CD4-positive, alpha-beta T cell (primary cell): Measurements from ENCODE around the gene SRGAP1. TPM values are rescaled to one million over a fixed set of nuclear protein-coding genes. Genes with fewer than 3 reads are reported as not detected.

ENCODE experiments used
- ATAC-seq: fragments of 200-7000 bp; cut with Tn5 transposase; one replicate; pipeline ENCODE4 v1.10.0; 2022; ENCODE audit warnings: mild to moderate bottlenecking; ENCODE audit not compliant: poor library complexity
- CTCF ChIA-PET: fragments of 350-600 bp; sonication (Branson Sonifier 250); formaldehyde crosslinking; loops from one replicate; lab custom pipeline; 2021; ENCODE audit warnings: antibody characterized with exemption, inconsistent platforms; lab: Charles Lee
- POLR2A ChIA-PET: fragments of 350-600 bp; sonication (Branson Sonifier 250); formaldehyde crosslinking; loops from one replicate; lab custom pipeline; 2021; ENCODE audit warnings: antibody characterized with exemption, inconsistent platforms; lab: Charles Lee
- DNase-seq, 14 experiments: peaks; one replicate each; pipeline ENCODE4 v3.0.0-alpha.2; 2013 to 2020; ENCODE audit warnings: mixed read lengths in 2 of 14
- H3K27ac ChIP-seq, 2 donors: one replicate each; pipeline versions ENCODE4 v1.5.1 to v1.7.0; 2013; ENCODE audit warnings: low read length in 2 of 2, low read depth in 1 of 2, mild to moderate bottlenecking in 1 of 2
- H3K27me3 ChIP-seq, 2 experiments: 1 replicate in 1 of 2; 2 replicates in 1 of 2; pipeline versions ENCODE4 v1.6.1 to v1.7.0; 2013; ENCODE audit warnings: low read length in 2 of 2, control low read depth in 1 of 2, mild to moderate bottlenecking in 1 of 2, moderate library complexity in 1 of 2; ENCODE audit not compliant: insufficient read depth in 2 of 2, control insufficient read depth in 1 of 2
- H3K36me3 ChIP-seq: one replicate; pipeline ENCODE4 v1.6.1; 2013; ENCODE audit warnings: low read length, control low read depth; ENCODE audit not compliant: insufficient read depth
- H3K4me1 ChIP-seq: one replicate; pipeline ENCODE4 v1.6.1; 2013; ENCODE audit warnings: low read length, control low read depth; ENCODE audit not compliant: insufficient read depth
- H3K4me3 ChIP-seq: one replicate; pipeline ENCODE4 v1.5.1; 2013; ENCODE audit warnings: mild to moderate bottlenecking, low read length, moderate library complexity
- H3K9me3 ChIP-seq, 2 experiments: 1 replicate in 1 of 2; 2 replicates in 1 of 2; pipeline versions ENCODE4 v1.6.1 to v1.7.0; 2013; ENCODE audit warnings: low read length in 2 of 2, mild to moderate bottlenecking in 2 of 2, control low read depth in 1 of 2, moderate library complexity in 1 of 2; ENCODE audit not compliant: control insufficient read depth in 1 of 2, insufficient read depth in 1 of 2
- H3K27ac Mint-ChIP-seq: one replicate; pipeline ENCODE4 v1.8.0; 2020; ENCODE audit warnings: mixed read lengths
- H3K27me3 Mint-ChIP-seq: one replicate; pipeline ENCODE4 v1.8.0; 2021; ENCODE audit warnings: mixed read lengths
- H3K36me3 Mint-ChIP-seq: one replicate; pipeline ENCODE4 v1.8.0; 2021; ENCODE audit warnings: low read depth, mixed read lengths
- H3K4me1 Mint-ChIP-seq: one replicate; pipeline ENCODE4 v1.8.0; 2021; ENCODE audit warnings: low read depth, mixed read lengths
- H3K4me3 Mint-ChIP-seq: one replicate; pipeline ENCODE4 v1.8.0; 2020; ENCODE audit warnings: mild to moderate bottlenecking, mixed read lengths
- H3K9me3 Mint-ChIP-seq: one replicate; pipeline ENCODE4 v1.8.0; 2020; ENCODE audit warnings: mixed read lengths
- CTCF ChIP-seq: fragments of 200-600 bp; IDR thresholded peaks from one replicate; pipeline ENCODE4 v1.8.0; 2022; ENCODE audit warnings: antibody characterized with exemption, mild to moderate bottlenecking
- intact Hi-C, 2 experiments: fragments of 100-400 bp; cut with DNase I in 1 of 2; cut with micrococcal nuclease in 1 of 2; formaldehyde crosslinking; loops; one replicate each; pipeline versions ENCODE4 v1.15.1 to v1.9.0; 2023 to 2025; cut with DNase I, micrococcal nuclease
- total RNA-seq, 174 experiments: library from RNA in 2 of 174; stranded (reverse) in 2 of 174; gene quantifications; one replicate each; pipeline ENCODE4 v1.2.3 and lab custom pipeline; 2021 to 2026

SRGAP1 gene
- total RNA-seq, 2 experiments from 2014 or later: 0.03 TPM; not detected in 1

- Histone ChIP-seq H3K27me3 (peaks cover 7 to 13% of the 10 kb centered on the region in 2 experiments), H3K9me3 (no peaks in the 10 kb centered on the region), H3K4me3 (no peak overlapping the region), H3K27ac (no peak overlapping the region), H3K36me3 (no peaks in the 10 kb centered on the region), H3K4me1 (peaks cover 4% of the 10 kb centered on the region)
- CTCF ChIA-PET: no interaction called here
- DNase-seq (no peak), ATAC-seq (no peak)
- no peak for TF ChIP-seq CTCF
- H3K4me1 Mint-ChIP-seq: peaks cover 4% of the 10 kb centered on the region
- H3K36me3 Mint-ChIP-seq: no peaks in the 10 kb centered on the region
- H3K4me3 Mint-ChIP-seq: no peak overlapping the region
- no peaks in the 10 kb centered on the region for H3K9me3 Mint-ChIP-seq
- H3K27ac Mint-ChIP-seq: no peak overlapping the region
- intact Hi-C loops: no loop called here
- peaks cover 23% of the 10 kb centered on the region for H3K27me3 Mint-ChIP-seq
- POLR2A ChIA-PET: no interaction called here
These were observed 5.1 kb downstream of the SRGAP1 start for GRCh38 chr12:63849641-63850040.

DNA sequence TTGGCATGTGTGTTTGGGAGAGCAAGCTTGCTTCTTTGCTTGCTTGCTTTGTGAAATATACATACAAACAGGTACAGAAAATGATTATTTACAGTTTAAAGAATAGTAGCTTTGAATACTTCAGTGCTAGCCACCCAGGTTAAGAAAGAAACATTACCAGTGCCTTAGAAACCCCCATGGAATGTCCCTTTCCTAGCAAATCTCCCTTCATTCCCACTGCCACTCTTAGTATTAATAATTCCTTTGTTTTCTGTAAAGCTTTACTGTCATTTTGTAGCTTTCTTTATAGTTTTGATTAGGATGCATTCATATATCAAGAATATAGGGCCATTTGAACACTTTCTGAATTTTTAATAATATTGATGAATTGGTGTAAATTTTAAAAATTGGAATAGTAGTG lies 9.5 kb downstream of the SRGAP1 start:
- Histone ChIP-seq H3K4me1 (no peaks in the 10 kb centered on the region), H3K27ac (no peak overlapping the region), H3K36me3 (no peaks in the 10 kb centered on the region), H3K9me3 (no peaks in the 10 kb centered on the region), H3K4me3 (no peak overlapping the region), H3K27me3 (no peaks in the 10 kb centered on the region)
- Mint-ChIP-seq H3K9me3 (no peaks in the 10 kb centered on the region), H3K4me1 (no peaks in the 10 kb centered on the region), H3K4me3 (no peak overlapping the region), H3K36me3 (no peaks in the 10 kb centered on the region), H3K27me3 (peaks cover 7% of the 10 kb centered on the region), H3K27ac (no peak overlapping the region)
- no peak for DNase-seq
- TF ChIP-seq CTCF: no peak
- intact Hi-C loops: no loop called here
- ChIA-PET CTCF (no interaction called here), POLR2A (interaction anchor here (0.5 kb wide), 1 partner anchor 1557 kb away, joined by 3 read pairs; no protein-coding TSS in a partner anchor)
- ATAC-seq: no peak

DNA sequence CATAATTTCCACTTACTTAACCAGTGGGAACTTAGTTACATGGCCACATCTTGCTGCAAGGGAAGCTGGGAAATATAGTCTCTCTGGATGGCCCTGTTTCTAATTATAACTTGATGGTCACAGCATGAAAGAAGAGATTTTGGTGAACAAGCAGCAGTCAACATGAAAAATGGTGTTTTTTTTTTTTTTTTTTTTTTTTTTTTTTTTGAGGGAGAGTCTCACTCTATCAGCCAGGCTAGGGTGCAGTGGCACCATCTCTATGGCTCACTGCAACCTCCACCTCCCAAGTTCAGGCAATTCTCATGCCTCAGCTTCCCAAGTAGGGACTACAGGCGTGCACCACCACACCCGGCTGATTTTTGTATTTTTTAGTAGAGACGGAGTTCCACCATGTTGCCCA lies 10.8 kb downstream of the SRGAP1 start:
- intact Hi-C loops: no loop called here
- no peaks in the 10 kb centered on the region for H3K36me3 Mint-ChIP-seq
- no peak overlapping the region for H3K27ac Mint-ChIP-seq
- ChIA-PET POLR2A (no interaction called here), CTCF (interaction anchor here (0.7 kb wide), 1 partner anchor 1654 kb away, joined by 5 read pairs; no protein-coding TSS in a partner anchor)
- H3K4me1 Mint-ChIP-seq: no peaks in the 10 kb centered on the region
- H3K4me3 ChIP-seq: no peak overlapping the region
- H3K4me1 ChIP-seq: no peaks in the 10 kb centered on the region
- no peak overlapping the region for H3K27ac ChIP-seq
- ATAC-seq: no peak
- no peak overlapping the region for H3K4me3 Mint-ChIP-seq
- no peaks in the 10 kb centered on the region for H3K9me3 Mint-ChIP-seq
- H3K27me3 ChIP-seq: no peaks in the 10 kb centered on the region
- H3K27me3 Mint-ChIP-seq: peaks cover 7% of the 10 kb centered on the region
- H3K9me3 ChIP-seq: no peaks in the 10 kb centered on the region
- H3K36me3 ChIP-seq: no peaks in the 10 kb centered on the region
- TF ChIP-seq CTCF: no peak
- DNase-seq: no peak
